ENCODE data around the gene BCLAF1.

The BCLAF1 gene

GRCh38 chr6:136289327-136289578 is 393 bp downstream of the BCLAF1 start:
- ChIA-PET CTCF (interaction anchor here (0.7 to 1.5 kb wide), 3 partner anchors 261 to 1222 kb away, joined by 3 to 4 read pairs (median 4); partner anchors contain the start of genes MAP3K5 and MAP7), POLR2A (interaction anchor here (0.7 to 3.2 kb wide), 43 partner anchors 8 to 791 kb away, joined by 3 to 61 read pairs (median 5); partner anchors contain the start of genes MAP7 and MTFR2)
- TF ChIP-seq PKNOX1 (IDR thresholded peaks at IDR 0.05) (no peak), BHLHE40 (IDR thresholded peaks at IDR 0.05; ENCODE audit: borderline replicate concordance) (no peak), TARDBP (IDR thresholded peaks at IDR 0.05) (no peak), ZNF384 (IDR thresholded peaks at IDR 0.05) (no peak), FOXM1 (IDR thresholded peaks at IDR 0.05; ENCODE audit: borderline replicate concordance) (no peak), LEF1 (IDR thresholded peaks at IDR 0.05; ENCODE audit: borderline replicate concordance) (no peak), HDGF (IDR thresholded peaks at IDR 0.05; ENCODE audit: borderline replicate concordance) (no peak), FOXA1 (IDR thresholded peaks at IDR 0.05) (no peak), SP1 (IDR thresholded peaks at IDR 0.05) (no peak), NFRKB (IDR thresholded peaks at IDR 0.05) (no peak), ARNT (IDR thresholded peaks at IDR 0.05) (no peak), FOXK2 (IDR thresholded peaks at IDR 0.05) (no peak), SUZ12 (IDR thresholded peaks at IDR 0.05) (no peak)
- peak; percentile 86 for DNase-seq (ENCODE audit: extremely low spot score)

DNA sequence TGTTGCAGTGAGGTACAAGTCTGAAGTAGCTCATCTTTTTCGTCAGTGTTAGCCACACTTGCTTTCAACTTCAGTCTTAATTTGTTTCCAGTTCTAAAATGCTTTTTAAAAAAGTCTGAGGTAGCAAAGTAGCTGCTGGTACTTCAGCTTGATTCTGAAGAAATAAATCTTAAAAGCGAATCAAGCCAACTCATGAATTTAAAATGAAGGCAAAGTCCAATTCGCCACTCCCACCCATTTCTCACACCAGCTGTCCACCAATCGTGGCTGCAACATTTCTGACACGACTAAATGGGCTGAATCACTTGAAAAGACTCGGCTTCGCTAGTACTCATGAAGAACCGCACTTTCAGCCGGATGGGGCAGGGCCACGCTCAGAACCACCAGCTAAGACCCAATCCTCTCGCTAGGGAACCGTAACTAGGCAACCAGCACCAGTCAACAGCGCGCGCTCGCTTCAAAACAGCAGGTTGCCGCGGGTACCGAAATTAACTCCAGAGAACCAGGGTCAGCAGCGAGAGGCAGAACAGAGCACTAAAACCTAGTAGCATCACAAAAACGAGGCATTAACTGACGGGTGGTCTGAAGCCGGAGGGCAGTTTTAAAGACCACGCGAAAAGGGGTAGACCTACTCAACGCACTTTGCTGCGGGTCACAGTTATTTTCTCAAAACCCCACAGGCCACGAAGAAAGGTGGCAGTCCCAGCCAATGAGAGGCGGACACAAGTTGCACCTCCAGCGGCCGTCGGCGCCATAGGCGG is 900 bp downstream of the BCLAF1 start:
- no peak for TF ChIP-seq NFRKB (IDR thresholded peaks at IDR 0.05)
- no peak for TF ChIP-seq SP1 (IDR thresholded peaks at IDR 0.05)
- no peak for TF ChIP-seq ZNF384 (IDR thresholded peaks at IDR 0.05)
- TF ChIP-seq LEF1 (IDR thresholded peaks at IDR 0.05; ENCODE audit: borderline replicate concordance): no peak
- TF ChIP-seq PKNOX1 (IDR thresholded peaks at IDR 0.05): peak; percentile 66
- TF ChIP-seq L3MBTL2 (conservative IDR thresholded peaks at IDR 0.05): peak; percentile 2; the same call in 1 of the 2 replicates
- TF ChIP-seq FOXK2 (IDR thresholded peaks at IDR 0.05): no peak
- POLR2A ChIA-PET: interaction anchor here (0.7 to 3.2 kb wide), 30 partner anchors 9 to 790 kb away, joined by 3 to 61 read pairs (median 6); partner anchors contain the start of genes MAP7 and MTFR2
- CTCF ChIA-PET: interaction anchor here (0.5 to 1.5 kb wide), 5 partner anchors 29 to 887 kb away, joined by 3 to 6 read pairs (median 4); partner anchors contain the start of genes MAP3K5 and MAP7
- peak; percentile 45 for DNase-seq (ENCODE audit: extremely low spot score)

GRCh38 chr6:136284909-136285308 is 4.7 kb downstream of the BCLAF1 start:
- CTCF ChIA-PET: no interaction called here
- DNase-seq (ENCODE audit: extremely low spot score): no peak
- TF ChIP-seq ELF4 (IDR thresholded peaks at IDR 0.05): no peak
- no peak for TF ChIP-seq NFRKB (IDR thresholded peaks at IDR 0.05)
- no peak for TF ChIP-seq TARDBP (IDR thresholded peaks at IDR 0.05)
- TF ChIP-seq CTBP1 (IDR thresholded peaks at IDR 0.05; ENCODE audit: borderline replicate concordance): no peak
- no peak for TF ChIP-seq FOXA1 (IDR thresholded peaks at IDR 0.05)
- no peak for TF ChIP-seq SUZ12 (IDR thresholded peaks at IDR 0.05)
- TF ChIP-seq HDGF (IDR thresholded peaks at IDR 0.05; ENCODE audit: borderline replicate concordance): no peak
- TF ChIP-seq ZNF384 (IDR thresholded peaks at IDR 0.05): no peak
- no peak for TF ChIP-seq LEF1 (IDR thresholded peaks at IDR 0.05; ENCODE audit: borderline replicate concordance)
- no peak for TF ChIP-seq FOXK2 (IDR thresholded peaks at IDR 0.05)
- TF ChIP-seq SP1 (IDR thresholded peaks at IDR 0.05): no peak
- TF ChIP-seq ARNT (IDR thresholded peaks at IDR 0.05): no peak
- no peak for TF ChIP-seq L3MBTL2 (conservative IDR thresholded peaks at IDR 0.05)
- no peak for TF ChIP-seq FOXM1 (IDR thresholded peaks at IDR 0.05; ENCODE audit: borderline replicate concordance)
- TF ChIP-seq BHLHE40 (IDR thresholded peaks at IDR 0.05; ENCODE audit: borderline replicate concordance): no peak
- no peak for TF ChIP-seq PKNOX1 (IDR thresholded peaks at IDR 0.05)
- POLR2A ChIA-PET: no interaction called here

DNA sequence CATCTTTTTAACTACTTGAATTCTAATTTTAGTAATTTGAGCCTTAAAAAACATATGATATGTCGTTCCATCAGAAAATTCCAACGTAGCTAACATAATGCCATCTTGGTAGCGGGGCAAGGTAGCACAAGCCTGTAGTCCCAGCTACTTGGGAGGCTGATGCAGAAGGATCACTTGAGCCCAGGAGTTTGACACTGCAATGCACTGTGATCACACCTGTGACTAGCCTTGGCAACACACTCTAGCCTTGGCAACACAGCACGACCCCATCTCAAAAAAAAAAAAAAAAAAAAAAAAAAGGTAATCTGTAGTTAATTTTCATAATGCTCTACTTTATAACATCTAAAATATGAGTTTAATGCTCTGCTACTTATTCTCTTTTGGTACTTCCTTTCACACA is 6.7 kb downstream of the BCLAF1 start:
- no peak for DNase-seq (ENCODE audit: extremely low spot score)
- POLR2A ChIA-PET: no interaction called here
- CTCF ChIA-PET: interaction anchor here (0.5 kb wide), 1 partner anchor 9 kb away, joined by 4 read pairs; no protein-coding TSS in a partner anchor
- TF ChIP-seq TARDBP (IDR thresholded peaks at IDR 0.05) (no peak), ZNF384 (IDR thresholded peaks at IDR 0.05) (peak; percentile 32)

- no peak for DNase-seq (ENCODE audit: extremely low spot score)
- POLR2A ChIA-PET: interaction anchor here (1.4 kb wide), 1 partner anchor 9 kb away, joined by 7 read pairs; the partner anchor contains the start of gene BCLAF1
- no peak for TF ChIP-seq BHLHE40 (IDR thresholded peaks at IDR 0.05; ENCODE audit: borderline replicate concordance)
- TF ChIP-seq SUZ12 (IDR thresholded peaks at IDR 0.05): no peak
- TF ChIP-seq FOXK2 (IDR thresholded peaks at IDR 0.05): no peak
- TF ChIP-seq HDGF (IDR thresholded peaks at IDR 0.05; ENCODE audit: borderline replicate concordance): no peak
- no peak for TF ChIP-seq LEF1 (IDR thresholded peaks at IDR 0.05; ENCODE audit: borderline replicate concordance)
- TF ChIP-seq NFRKB (IDR thresholded peaks at IDR 0.05): no peak
- no peak for TF ChIP-seq FOXA1 (IDR thresholded peaks at IDR 0.05)
- CTCF ChIA-PET: no interaction called here
These were observed 9.5 kb downstream of the BCLAF1 start for GRCh38 chr6:136280032-136280609.

- TF ChIP-seq BHLHE40 (IDR thresholded peaks at IDR 0.05; ENCODE audit: borderline replicate concordance) (no peak), LEF1 (IDR thresholded peaks at IDR 0.05; ENCODE audit: borderline replicate concordance) (no peak), HDGF (IDR thresholded peaks at IDR 0.05; ENCODE audit: borderline replicate concordance) (no peak), NFRKB (IDR thresholded peaks at IDR 0.05) (no peak), TARDBP (IDR thresholded peaks at IDR 0.05) (no peak), PKNOX1 (IDR thresholded peaks at IDR 0.05) (no peak), SP1 (IDR thresholded peaks at IDR 0.05) (no peak), FOXA1 (IDR thresholded peaks at IDR 0.05) (no peak), ARNT (IDR thresholded peaks at IDR 0.05) (no peak), FOXK2 (IDR thresholded peaks at IDR 0.05) (no peak), ELF4 (IDR thresholded peaks at IDR 0.05) (no peak)
- POLR2A ChIA-PET: interaction anchor here (1.7 kb wide), 1 partner anchor 16 kb away, joined by 11 read pairs; the partner anchor contains the start of gene BCLAF1
These were observed 15.6 kb downstream of the BCLAF1 start for GRCh38 chr6:136274062-136274461.

More at GRCh38 chr6:136274062-136274461, 15.6 kb downstream of the BCLAF1 start:
- DNase-seq (ENCODE audit: extremely low spot score): no peak
- CTCF ChIA-PET: interaction anchor here (0.7 kb wide), 1 partner anchor 9 kb away, joined by 4 read pairs; no protein-coding TSS in a partner anchor

Data from HEK293T (cell line).